Left forelimb (tissue), 1 donor: ENCODE data around the gene OR2G6.

ENCODE experiments used
- DNase-seq: peaks from one replicate; pipeline ENCODE4 v3.0.0-alpha.2; 2018; ENCODE audit warnings: low spot score

The OR2G6 gene

GRCh38 chr1:248576260-248576980 is 68.5 kb downstream of the OR2G6 start:
- no peak for DNase-seq
